ENCODE data around the gene FCER1G.
"Not testable (repeated sequence)": the region's sequence is repeated elsewhere in the genome, so short reads cannot be mapped to it uniquely, and the experiment has no call there.

FCER1G gene

GRCh38 chr1:161219078-161219892, 4.2 kb downstream of the FCER1G start:
- no peaks in the 10 kb centered on the region for H3K36me3 ChIP-seq (ENCODE audit: control insufficient read depth, insufficient read depth, low read length)
- no peaks in the 10 kb centered on the region for H3K4me1 ChIP-seq (ENCODE audit: control insufficient read depth, insufficient read depth, low read length)
- H3K9ac ChIP-seq (ENCODE audit: low read length) = no peak overlapping the region
- H3K9me3 ChIP-seq (ENCODE audit: control insufficient read depth, low read length) = no peaks in the 10 kb centered on the region
- no peaks in the 10 kb centered on the region for H3K27me3 ChIP-seq (ENCODE audit: control insufficient read depth, insufficient read depth, low read length)
- no peak overlapping the region for H3K4me3 ChIP-seq (ENCODE audit: low read length)

- H3K27me3 ChIP-seq (ENCODE audit: control insufficient read depth, insufficient read depth, low read length) = no peaks in the 10 kb centered on the region
- no peaks in the 10 kb centered on the region for H3K36me3 ChIP-seq (ENCODE audit: control insufficient read depth, insufficient read depth, low read length)
- H3K4me1 ChIP-seq (ENCODE audit: control insufficient read depth, insufficient read depth, low read length) = peaks cover 1% of the 10 kb centered on the region
- no peaks in the 10 kb centered on the region for H3K9me3 ChIP-seq (ENCODE audit: control insufficient read depth, low read length)
- H3K4me3 ChIP-seq (ENCODE audit: low read length) = no peak overlapping the region
- H3K9ac ChIP-seq (ENCODE audit: low read length) = no peak overlapping the region
Observed at GRCh38 chr1:161220002-161220401, 4.9 kb downstream of the FCER1G start.

GRCh38 chr1:161222175-161223019, 7.3 kb downstream of the FCER1G start:
- Histone ChIP-seq H3K27me3 (ENCODE audit: control insufficient read depth, insufficient read depth, low read length) (no peaks in the 10 kb centered on the region), H3K4me1 (ENCODE audit: control insufficient read depth, insufficient read depth, low read length) (peaks cover 22% of the 10 kb centered on the region), H3K36me3 (ENCODE audit: control insufficient read depth, insufficient read depth, low read length) (no peaks in the 10 kb centered on the region), H3K4me3 (ENCODE audit: low read length) (no peak overlapping the region), H3K9me3 (ENCODE audit: control insufficient read depth, low read length) (no peaks in the 10 kb centered on the region), H3K9ac (ENCODE audit: low read length) (no peak overlapping the region)

- H3K36me3 ChIP-seq (ENCODE audit: control insufficient read depth, insufficient read depth, low read length) = no peaks in the 10 kb centered on the region
- no peaks in the 10 kb centered on the region for H3K9me3 ChIP-seq (ENCODE audit: control insufficient read depth, low read length)
- no peak overlapping the region for H3K9ac ChIP-seq (ENCODE audit: low read length)
- no peak overlapping the region for H3K4me3 ChIP-seq (ENCODE audit: low read length)
- peaks cover 26% of the 10 kb centered on the region for H3K4me1 ChIP-seq (ENCODE audit: control insufficient read depth, insufficient read depth, low read length)
- H3K27me3 ChIP-seq (ENCODE audit: control insufficient read depth, insufficient read depth, low read length) = no peaks in the 10 kb centered on the region
Observed at GRCh38 chr1:161223805-161224694, 9.0 kb downstream of the FCER1G start.

- H3K27me3 ChIP-seq (ENCODE audit: control insufficient read depth, insufficient read depth, low read length); H3K9ac ChIP-seq (ENCODE audit: low read length); H3K9me3 ChIP-seq (ENCODE audit: control insufficient read depth, low read length); H3K36me3 ChIP-seq (ENCODE audit: control insufficient read depth, insufficient read depth, low read length); H3K4me3 ChIP-seq (ENCODE audit: low read length): not testable (repeated sequence)
- peaks cover 26% of the 10 kb centered on the region for H3K4me1 ChIP-seq (ENCODE audit: control insufficient read depth, insufficient read depth, low read length)
Observed at GRCh38 chr1:161224695-161225087, 9.6 kb downstream of the FCER1G start.

- Histone ChIP-seq H3K9me3 (ENCODE audit: control insufficient read depth, low read length) (no peaks in the 10 kb centered on the region), H3K27me3 (ENCODE audit: control insufficient read depth, insufficient read depth, low read length) (no peaks in the 10 kb centered on the region), H3K4me1 (ENCODE audit: control insufficient read depth, insufficient read depth, low read length) (peaks cover 26% of the 10 kb centered on the region), H3K9ac (ENCODE audit: low read length) (no peak overlapping the region), H3K4me3 (ENCODE audit: low read length) (no peak overlapping the region), H3K36me3 (ENCODE audit: control insufficient read depth, insufficient read depth, low read length) (no peaks in the 10 kb centered on the region)
Observed at GRCh38 chr1:161225178-161225533, 10.1 kb downstream of the FCER1G start.

GRCh38 chr1:161225534-161226319, 10.6 kb downstream of the FCER1G start, which contains the start of gene TOMM40L:
TOMM40L (plus strand) TSS chr1:161226060; CDS start chr1:161226490, 430 bp downstream.
- Histone ChIP-seq H3K36me3 (ENCODE audit: control insufficient read depth, insufficient read depth, low read length) (no peaks in the 10 kb centered on the region), H3K9ac (ENCODE audit: low read length) (peak within 1 kb of the TSS; percentile 75), H3K4me1 (ENCODE audit: control insufficient read depth, insufficient read depth, low read length) (peaks cover 26% of the 10 kb centered on the region), H3K27me3 (ENCODE audit: control insufficient read depth, insufficient read depth, low read length) (no peaks in the 10 kb centered on the region), H3K4me3 (ENCODE audit: low read length) (peak within 1 kb of the TSS; percentile 93), H3K9me3 (ENCODE audit: control insufficient read depth, low read length) (no peaks in the 10 kb centered on the region)

GRCh38 chr1:161226320-161226711, 11.2 kb downstream of the FCER1G start:
- Histone ChIP-seq H3K9me3 (ENCODE audit: control insufficient read depth, low read length) (no peaks in the 10 kb centered on the region), H3K4me1 (ENCODE audit: control insufficient read depth, insufficient read depth, low read length) (peaks cover 26% of the 10 kb centered on the region)

GRCh38 chr1:161226759-161227158, 11.7 kb downstream of the FCER1G start:
- Histone ChIP-seq H3K4me1 (ENCODE audit: control insufficient read depth, insufficient read depth, low read length) (peaks cover 26% of the 10 kb centered on the region), H3K4me3 (ENCODE audit: low read length) (peak overlapping the region; percentile 93), H3K27me3 (ENCODE audit: control insufficient read depth, insufficient read depth, low read length) (no peaks in the 10 kb centered on the region), H3K9me3 (ENCODE audit: control insufficient read depth, low read length) (no peaks in the 10 kb centered on the region), H3K36me3 (ENCODE audit: control insufficient read depth, insufficient read depth, low read length) (no peaks in the 10 kb centered on the region), H3K9ac (ENCODE audit: low read length) (peak overlapping the region; percentile 75)

More at GRCh38 chr1:161226320-161226711, 11.2 kb downstream of the FCER1G start:
- Histone ChIP-seq H3K27me3 (ENCODE audit: control insufficient read depth, insufficient read depth, low read length) (no peaks in the 10 kb centered on the region), H3K9ac (ENCODE audit: low read length) (peak overlapping the region; percentile 75), H3K4me3 (ENCODE audit: low read length) (peak overlapping the region; percentile 93), H3K36me3 (ENCODE audit: control insufficient read depth, insufficient read depth, low read length) (no peaks in the 10 kb centered on the region)

GRCh38 chr1:161227196-161227871, 12.2 kb downstream of the FCER1G start:
- H3K4me1 ChIP-seq (ENCODE audit: control insufficient read depth, insufficient read depth, low read length) = peaks cover 26% of the 10 kb centered on the region
- H3K9me3 ChIP-seq (ENCODE audit: control insufficient read depth, low read length) = no peaks in the 10 kb centered on the region
- no peak overlapping the region for H3K4me3 ChIP-seq (ENCODE audit: low read length)
- H3K9ac ChIP-seq (ENCODE audit: low read length) = peak overlapping the region; percentile 75
- H3K36me3 ChIP-seq (ENCODE audit: control insufficient read depth, insufficient read depth, low read length) = no peaks in the 10 kb centered on the region
- H3K27me3 ChIP-seq (ENCODE audit: control insufficient read depth, insufficient read depth, low read length) = no peaks in the 10 kb centered on the region

- peaks cover 26% of the 10 kb centered on the region for H3K4me1 ChIP-seq (ENCODE audit: control insufficient read depth, insufficient read depth, low read length)
- no peak overlapping the region for H3K4me3 ChIP-seq (ENCODE audit: low read length)
- no peaks in the 10 kb centered on the region for H3K27me3 ChIP-seq (ENCODE audit: control insufficient read depth, insufficient read depth, low read length)
- no peak overlapping the region for H3K9ac ChIP-seq (ENCODE audit: low read length)
- no peaks in the 10 kb centered on the region for H3K9me3 ChIP-seq (ENCODE audit: control insufficient read depth, low read length)
- no peaks in the 10 kb centered on the region for H3K36me3 ChIP-seq (ENCODE audit: control insufficient read depth, insufficient read depth, low read length)
Observed at GRCh38 chr1:161228032-161228431, 12.9 kb downstream of the FCER1G start.
